Fibroblast of lung (primary cell): ENCODE data around the gene CUBN.

Experiments used
- EZH2 ChIP-seq: IDR thresholded peaks from 2 replicates; pipeline ENCODE4 v1.5.1; 2012; ENCODE audit warnings: low read length, control low read depth, mild to moderate bottlenecking; ENCODE audit errors: missing control alignments
- TF ChIP-seq, protein P1 (sequence below), 2 donors: IDR thresholded peaks in 1 of 2; conservative IDR thresholded peaks in 1 of 2; 1 replicate in 1 of 2; 2 replicates in 1 of 2; pipeline ENCODE4 v1.5.1; 2011 to 2012; ENCODE audit warnings: low read length in 2 of 2, control low read depth in 1 of 2, inconsistent platforms in 1 of 2, low read depth in 1 of 2, mild to moderate bottlenecking in 1 of 2

DNA sequence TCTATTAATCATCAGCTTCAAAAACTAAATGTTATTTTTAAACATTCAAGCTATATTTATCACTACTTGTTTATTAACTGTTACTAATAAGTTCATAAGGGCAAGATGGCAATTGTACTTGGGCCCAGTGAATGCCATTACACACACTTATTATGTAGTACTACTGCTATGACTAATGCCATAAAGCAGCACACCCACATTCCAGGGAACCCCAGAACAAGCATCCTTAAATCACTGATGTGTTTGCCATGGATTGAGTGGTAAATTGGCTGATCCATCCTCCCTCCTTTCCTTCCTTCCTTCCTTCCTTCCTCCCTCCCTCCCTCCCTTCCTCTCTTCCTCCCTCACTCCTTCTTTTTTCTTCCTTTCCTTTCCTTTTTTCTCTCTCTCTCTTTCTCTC lies 275.0 kb downstream of the CUBN start:
- TF ChIP-seq, protein P1, sequence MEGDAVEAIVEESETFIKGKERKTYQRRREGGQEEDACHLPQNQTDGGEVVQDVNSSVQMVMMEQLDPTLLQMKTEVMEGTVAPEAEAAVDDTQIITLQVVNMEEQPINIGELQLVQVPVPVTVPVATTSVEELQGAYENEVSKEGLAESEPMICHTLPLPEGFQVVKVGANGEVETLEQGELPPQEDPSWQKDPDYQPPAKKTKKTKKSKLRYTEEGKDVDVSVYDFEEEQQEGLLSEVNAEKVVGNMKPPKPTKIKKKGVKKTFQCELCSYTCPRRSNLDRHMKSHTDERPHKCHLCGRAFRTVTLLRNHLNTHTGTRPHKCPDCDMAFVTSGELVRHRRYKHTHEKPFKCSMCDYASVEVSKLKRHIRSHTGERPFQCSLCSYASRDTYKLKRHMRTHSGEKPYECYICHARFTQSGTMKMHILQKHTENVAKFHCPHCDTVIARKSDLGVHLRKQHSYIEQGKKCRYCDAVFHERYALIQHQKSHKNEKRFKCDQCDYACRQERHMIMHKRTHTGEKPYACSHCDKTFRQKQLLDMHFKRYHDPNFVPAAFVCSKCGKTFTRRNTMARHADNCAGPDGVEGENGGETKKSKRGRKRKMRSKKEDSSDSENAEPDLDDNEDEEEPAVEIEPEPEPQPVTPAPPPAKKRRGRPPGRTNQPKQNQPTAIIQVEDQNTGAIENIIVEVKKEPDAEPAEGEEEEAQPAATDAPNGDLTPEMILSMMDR (conservative IDR thresholded peaks at IDR 0.05 in 1 of 2, IDR thresholded peaks at IDR 0.05 in 1 of 2; ENCODE audit: low read depth in 1 of 2, low read length in 2 of 2) = no peak
- no peak for TF ChIP-seq EZH2
